GM12891 (cell line): Measurements from ENCODE around the gene TCEANC2.
A peak's percentile ranks its signal among the peaks of the same experiment; 100 is the strongest.
"Not testable (repeated sequence)": the region's sequence is repeated elsewhere in the genome, so short reads cannot be mapped to it uniquely, and the experiment has no call there.

Experiments
- DNase-seq: peaks from one replicate; pipeline ENCODE4 v3.0.0; 2011; ENCODE audit warnings: low spot score; ENCODE audit not compliant: insufficient read length
- FAIRE-seq: peaks from 2 replicates; lab custom pipeline; 2011; peaks lifted over from hg19 to GRCh38; lab: Jason Lieb, UNC
- PAX5 ChIP-seq: IDR thresholded peaks from 2 replicates; pipeline ENCODE4 v1.6.1; 2011; ENCODE audit warnings: low read length, moderate library complexity, mild to moderate bottlenecking; ENCODE audit not compliant: insufficient read depth, severe bottlenecking
- POLR2A ChIP-seq: IDR thresholded peaks from 2 replicates; pipeline ENCODE4 v1.6.1; 2011; ENCODE audit warnings: low read depth, low read length, control low read depth
- POLR2AphosphoS5 ChIP-seq: IDR thresholded peaks from 2 replicates; pipeline ENCODE4 v1.6.1; 2011; ENCODE audit warnings: low read depth, low read length, control low read depth
- POU2F2 ChIP-seq: IDR thresholded peaks from 2 replicates; pipeline ENCODE4 v1.6.1; 2011; ENCODE audit warnings: low read depth, mild to moderate bottlenecking, control low read depth, low read length, moderate library complexity
- SPI1 ChIP-seq: IDR thresholded peaks from 2 replicates; pipeline ENCODE4 v1.6.1; 2011; ENCODE audit warnings: low read depth, low read length, control low read depth
- TAF1 ChIP-seq: IDR thresholded peaks from 2 replicates; pipeline ENCODE4 v1.6.1; 2011; ENCODE audit warnings: low read depth, low read length, control low read depth

Gene TCEANC2

DNA sequence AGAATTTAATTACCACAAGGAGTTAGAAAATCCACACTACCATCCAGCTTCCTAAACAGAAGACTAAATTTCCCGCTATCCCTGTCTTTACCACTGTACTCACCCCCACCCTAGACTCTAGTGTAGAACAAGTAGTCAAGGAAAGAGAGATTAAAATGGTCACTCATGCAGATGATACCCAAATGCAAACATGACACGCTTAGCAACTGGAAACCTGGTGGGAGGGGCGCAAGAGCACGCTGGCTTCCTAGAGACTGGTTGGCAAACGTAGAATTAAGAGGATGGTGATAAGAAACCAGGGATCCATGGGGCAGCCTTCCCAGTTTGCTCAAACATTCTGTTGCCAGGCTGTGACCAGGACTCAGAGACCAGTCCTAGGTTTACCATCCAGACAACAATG lies 25.6 kb upstream of the TCEANC2 start:
- DNase-seq = no peak
- FAIRE-seq = no peak
- TF ChIP-seq PAX5 (no peak), POLR2A (no peak), POLR2AphosphoS5 (no peak), SPI1 (no peak), TAF1 (no peak), POU2F2 (no peak)

DNA sequence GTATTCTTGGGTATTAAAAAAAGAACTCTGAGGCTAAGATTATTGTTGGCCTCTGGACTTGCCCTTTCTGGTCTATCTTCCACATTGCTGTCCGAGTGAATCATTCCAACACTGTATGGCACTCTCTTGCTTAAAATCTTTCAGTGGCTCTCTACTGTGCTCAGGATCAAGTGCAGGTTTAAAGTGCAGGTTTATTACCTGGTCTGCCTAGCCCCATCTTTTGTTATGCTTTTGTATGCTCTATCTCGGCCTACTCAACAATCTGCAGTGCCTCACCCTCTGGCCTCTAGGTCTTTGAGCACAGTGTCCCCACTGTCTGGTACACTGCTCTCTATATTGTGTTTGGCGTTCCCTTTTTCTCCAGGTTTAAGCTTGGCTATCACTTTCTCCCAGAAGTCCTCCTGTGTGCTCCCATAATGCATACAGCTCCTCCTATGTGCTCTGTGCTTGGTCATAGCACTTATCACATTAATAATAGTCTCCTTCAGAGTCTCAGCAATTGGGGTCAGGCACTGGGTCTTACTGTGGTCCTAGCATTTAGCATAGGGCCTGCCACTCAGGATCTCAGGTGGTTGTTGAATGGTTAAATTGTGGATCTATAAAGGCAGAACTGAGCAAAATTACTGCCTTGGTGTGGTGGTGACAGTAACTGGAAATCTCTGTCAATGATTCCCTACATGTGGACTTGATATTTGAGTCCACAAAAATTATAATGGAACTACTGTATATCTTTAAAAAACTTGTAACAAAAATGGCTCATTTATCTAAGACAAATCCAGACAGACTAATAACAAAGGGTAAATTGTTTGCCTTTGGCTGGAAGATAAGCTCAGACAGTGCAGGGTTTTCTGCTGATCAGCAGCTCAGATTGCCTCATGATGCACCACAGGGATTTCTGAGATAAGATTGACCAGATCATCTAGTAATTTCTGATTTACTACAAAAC lies 24.8 kb upstream of the TCEANC2 start:
- DNase-seq (no peak), FAIRE-seq (no peak)
- no peak for TF ChIP-seq POLR2A
- TF ChIP-seq TAF1 = no peak
- TF ChIP-seq PAX5 = no peak
- TF ChIP-seq POLR2AphosphoS5 = no peak

DNA sequence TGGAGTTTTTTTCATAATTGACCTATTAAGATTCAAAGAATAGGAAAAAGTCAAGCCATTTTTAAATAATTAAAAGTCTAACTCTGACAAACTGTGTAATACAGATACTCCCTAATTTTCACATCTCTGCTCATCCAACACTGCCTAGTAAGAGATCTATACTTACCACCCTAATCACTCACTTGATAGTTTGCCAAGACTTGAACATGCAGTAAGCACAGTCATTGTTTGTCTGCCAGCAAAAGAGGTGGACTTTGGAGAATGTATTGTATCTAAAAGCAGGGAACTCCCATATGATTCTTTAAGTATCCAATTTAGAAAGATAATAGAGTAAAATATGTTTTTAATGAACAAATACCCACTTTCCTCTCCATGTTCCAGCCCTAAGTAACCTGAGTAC lies 15.9 kb upstream of the TCEANC2 start:
- DNase-seq = no peak
- TF ChIP-seq POU2F2 (no peak), TAF1 (no peak), PAX5 (no peak), POLR2AphosphoS5 (no peak), SPI1 (no peak), POLR2A (no peak)
- FAIRE-seq = no peak

DNA sequence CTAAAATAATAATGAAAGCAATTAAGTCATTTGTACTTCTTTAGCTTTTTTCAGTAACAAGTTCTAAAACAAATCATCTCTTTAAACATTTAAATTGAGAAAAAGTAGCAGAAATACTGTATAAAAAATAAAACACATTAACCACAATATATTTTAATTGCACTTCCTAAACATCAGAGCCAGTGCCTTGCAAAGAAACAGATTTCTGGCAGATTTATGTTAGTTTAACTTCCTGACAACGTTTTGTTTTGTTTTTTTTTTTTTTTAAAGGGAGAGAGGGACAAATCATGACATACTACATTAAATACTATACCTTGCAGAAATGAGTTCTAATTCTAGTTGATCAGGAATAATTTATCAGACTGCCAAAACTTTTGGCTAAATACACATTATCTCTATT lies 11.6 kb upstream of the TCEANC2 start:
- TF ChIP-seq PAX5 (no peak), TAF1 (no peak), SPI1 (no peak), POLR2AphosphoS5 (no peak), POLR2A (no peak), POU2F2 (no peak)
- DNase-seq (no peak), FAIRE-seq (no peak)

DNA sequence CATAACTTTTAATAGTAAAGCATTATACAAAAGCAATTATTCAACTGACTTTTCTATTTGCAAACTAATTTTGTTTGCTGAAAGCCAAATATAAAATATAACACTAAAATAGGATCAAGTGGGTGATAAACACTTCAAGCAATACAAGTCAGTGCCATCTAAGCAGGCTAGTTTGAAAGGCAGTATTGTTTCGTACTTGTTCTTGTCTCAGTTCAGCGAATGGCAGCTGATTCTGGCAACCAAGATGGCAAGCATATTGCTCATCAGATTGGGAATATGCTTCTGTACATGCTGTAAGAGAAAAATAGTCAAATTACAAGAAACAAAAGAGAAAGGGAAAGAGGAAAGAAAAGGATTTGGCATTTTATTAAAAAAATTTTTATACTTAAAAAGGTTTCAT lies 7.9 kb upstream of the TCEANC2 start:
- no peak for FAIRE-seq
- TF ChIP-seq SPI1 = no peak
- TF ChIP-seq POU2F2 = no peak
- TF ChIP-seq POLR2AphosphoS5 = no peak
- no peak for TF ChIP-seq PAX5
- no peak for TF ChIP-seq POLR2A
- no peak for TF ChIP-seq TAF1
- DNase-seq = no peak

DNA sequence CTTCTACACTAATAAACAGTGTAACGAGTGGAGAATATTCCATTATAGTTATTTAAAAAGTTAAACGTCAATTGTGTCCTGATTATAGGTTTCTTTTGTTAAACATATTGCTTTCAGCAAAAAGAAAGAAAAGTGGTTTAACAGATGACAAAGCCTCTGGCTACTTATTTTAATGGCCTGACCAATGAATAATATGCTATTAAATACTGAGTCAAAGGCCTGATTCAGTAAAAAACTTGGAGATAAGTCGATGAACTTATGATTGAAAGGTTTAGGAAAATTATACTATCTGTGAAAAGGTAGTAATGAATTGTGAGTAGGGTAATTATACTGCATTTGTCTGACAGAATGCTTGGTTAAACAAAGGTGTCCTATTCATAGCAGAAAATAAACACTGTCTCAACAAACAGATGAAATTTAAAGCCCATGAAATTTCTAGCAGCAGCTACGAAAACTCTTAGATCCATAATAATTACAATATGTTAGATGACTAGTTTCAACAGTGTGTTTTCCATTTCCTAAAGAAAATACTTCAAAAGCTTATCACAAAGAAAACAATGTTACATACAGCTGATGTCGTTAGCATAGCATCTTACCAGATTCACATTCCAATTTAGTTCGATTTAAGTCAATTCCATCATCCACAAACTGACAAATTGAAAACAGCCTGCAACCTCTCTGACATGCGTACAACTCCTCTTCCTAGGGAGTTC lies 6.6 kb upstream of the TCEANC2 start:
- TF ChIP-seq SPI1 = no peak
- no peak for TF ChIP-seq POLR2AphosphoS5
- peak; percentile 50 for FAIRE-seq
- DNase-seq = no peak

DNA sequence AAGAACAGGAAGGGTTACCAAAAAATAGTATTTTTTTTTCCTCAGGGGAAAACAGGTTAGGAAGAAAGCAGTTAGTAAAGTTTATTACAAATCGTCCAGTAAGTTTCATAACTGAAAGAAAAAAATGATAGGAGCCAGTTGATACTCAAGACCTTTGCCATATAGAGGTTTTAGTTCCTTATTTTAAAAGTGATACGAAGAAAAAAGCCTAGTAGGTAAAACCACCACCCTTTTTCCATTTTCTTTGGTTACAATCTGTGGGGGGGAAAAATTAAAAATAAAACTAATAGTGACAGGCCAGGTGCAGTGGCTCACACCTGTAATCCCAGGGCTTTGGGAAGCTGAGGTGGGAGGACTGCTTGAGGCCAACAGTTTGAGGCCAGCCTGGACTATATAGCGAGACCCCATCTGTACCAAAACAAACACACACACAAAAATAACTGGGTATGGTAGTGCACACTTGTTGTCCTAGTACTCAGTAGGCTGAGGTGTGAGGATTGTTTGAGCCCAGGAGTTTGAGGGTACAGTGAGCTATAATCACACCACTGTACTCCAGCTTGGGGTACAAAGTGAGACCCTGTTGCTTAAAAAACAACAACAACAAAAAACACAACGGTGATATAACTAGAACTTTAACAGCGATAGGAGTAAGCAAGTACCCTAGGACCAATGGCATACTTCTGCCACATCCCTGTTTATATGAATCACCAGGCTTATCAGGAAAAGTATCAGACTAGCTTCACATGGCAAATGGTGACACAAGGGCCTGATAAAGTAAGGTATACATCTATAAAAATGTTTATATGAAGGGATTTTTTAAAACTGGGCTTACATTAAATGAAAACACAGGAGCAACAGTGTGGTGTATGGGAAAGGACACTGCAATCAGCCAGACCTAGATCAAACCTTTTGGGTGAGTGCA lies 5.8 kb upstream of the TCEANC2 start:
- DNase-seq (no peak), FAIRE-seq (peak; percentile 66)
- TF ChIP-seq POLR2A (no peak), TAF1 (no peak), PAX5 (no peak), POLR2AphosphoS5 (no peak), POU2F2 (no peak), SPI1 (no peak)

DNA sequence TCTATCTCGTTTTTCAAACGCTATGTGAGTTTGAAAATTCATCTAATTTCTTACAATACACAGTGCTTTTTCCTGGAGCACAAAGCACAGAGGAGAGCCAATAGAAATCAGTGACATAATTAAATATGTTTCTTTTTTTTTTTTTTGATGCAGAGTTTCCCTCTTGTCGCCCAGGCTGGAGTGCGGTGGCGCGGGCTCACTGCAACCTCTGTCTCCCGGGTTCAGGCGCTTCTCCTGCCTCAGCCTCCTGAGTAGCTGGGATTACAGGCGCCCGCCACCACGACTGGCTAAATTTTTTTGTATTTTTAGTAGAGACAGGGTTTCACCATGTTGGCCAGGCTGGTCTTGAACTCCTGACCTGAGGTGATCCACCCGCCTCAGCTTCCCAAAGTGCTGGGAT lies 3.0 kb upstream of the TCEANC2 start:
- not testable (repeated sequence) for DNase-seq, FAIRE-seq

DNA sequence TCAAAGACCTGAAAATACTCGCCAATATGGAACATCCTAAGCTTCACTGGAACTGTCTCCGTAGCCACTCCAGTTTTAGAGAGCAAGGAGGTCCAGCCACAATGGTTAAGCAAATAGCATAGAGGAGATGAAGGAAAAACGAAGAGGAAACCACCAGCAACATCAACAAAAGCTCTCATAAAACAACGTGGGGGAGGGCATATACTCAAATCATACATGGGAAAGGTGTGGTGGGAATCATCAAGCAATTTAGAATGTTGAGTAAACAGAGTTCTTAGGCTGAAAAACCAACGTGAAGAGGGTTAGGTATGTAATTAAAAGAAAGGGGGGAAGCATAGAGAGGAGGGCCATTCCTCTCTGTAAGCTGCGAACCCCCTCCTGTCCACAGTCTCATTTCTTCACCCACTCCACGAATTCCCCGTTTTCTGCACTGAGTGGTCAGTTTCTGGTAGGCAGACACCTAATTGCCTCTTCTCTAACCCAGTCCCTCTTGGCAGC lies 1.4 kb upstream of the TCEANC2 start:
- TF ChIP-seq SPI1 = no peak
- no peak for TF ChIP-seq POU2F2
- TF ChIP-seq POLR2A = no peak
- TF ChIP-seq PAX5 = no peak
- FAIRE-seq = peak; percentile 43
- no peak for DNase-seq
